Lung microvascular endothelial cell (primary cell): Measurements from ENCODE around the gene NBPF14. TPM values are rescaled to one million over a fixed set of nuclear protein-coding genes. Genes with fewer than 3 reads are reported as not detected.
"Not testable (repeated sequence)": the region's sequence is repeated elsewhere in the genome, so short reads cannot be mapped to it uniquely, and the experiment has no call there.

Source experiments
- DNase-seq, 2 donors: peaks; one replicate each; pipeline versions ENCODE4 v3.0.0 to v3.0.0-alpha.2; 2010; ENCODE audit warnings: low read depth in 2 of 2
- total RNA-seq: library from RNA; depleted of rRNA; stranded (reverse); fragments of >200 nt; gene quantifications from 2 replicates; pipeline ENCODE4 v1.2.1, GENCODE V29; 2014

Gene NBPF14
- total RNA-seq = 1.4 and 5.2 TPM in 2 replicates

- DNase-seq = not testable (repeated sequence)
Measured at GRCh38 chr1:148595911-148596310, at the start of gene NBPF14. TSS of gene NBPF14 (minus strand) at chr1:148596011. CDS start at chr1:148595717, 294 bp downstream.

- not testable (repeated sequence) for DNase-seq
Measured at GRCh38 chr1:148625451-148625850, 29.6 kb upstream of the NBPF14 start.

GRCh38 chr1:148618216-148618615, 22.4 kb upstream of the NBPF14 start:
- not testable (repeated sequence) for DNase-seq

GRCh38 chr1:148605266-148605665, 9.5 kb upstream of the NBPF14 start:
- peak in 1 of 2 donors; percentile 12 for DNase-seq

GRCh38 chr1:148595360-148595759, 451 bp downstream of the NBPF14 start:
- DNase-seq = not testable (repeated sequence)

GRCh38 chr1:148591098-148591497, 4.7 kb downstream of the NBPF14 start:
- not testable (repeated sequence) for DNase-seq

- DNase-seq = peak in 1 of 2 donors; percentile 0
Measured at GRCh38 chr1:148532158-148532557, 63.7 kb downstream of the NBPF14 start.

- DNase-seq = peak; percentile 14 to 36
Measured at GRCh38 chr1:148529101-148529567, 66.7 kb downstream of the NBPF14 start.

GRCh38 chr1:148528591-148528990, 67.2 kb downstream of the NBPF14 start:
- DNase-seq = not testable (repeated sequence)

- DNase-seq = not testable (repeated sequence)
Measured at GRCh38 chr1:148526587-148526986, 69.2 kb downstream of the NBPF14 start.

GRCh38 chr1:148523205-148524144, 72.3 kb downstream of the NBPF14 start:
- DNase-seq = not testable (repeated sequence)

GRCh38 chr1:148522561-148523204, 73.1 kb downstream of the NBPF14 start:
- DNase-seq = peak; percentile 94 to 97

- peak; percentile 87 to 89 for DNase-seq
Measured at GRCh38 chr1:148522072-148522471, 73.7 kb downstream of the NBPF14 start.

- not testable (repeated sequence) for DNase-seq
Measured at GRCh38 chr1:148514310-148514709, 81.5 kb downstream of the NBPF14 start.

- peak in 1 of 2 donors; percentile 66 for DNase-seq
Measured at GRCh38 chr1:148512571-148513184, 83.1 kb downstream of the NBPF14 start.

GRCh38 chr1:148493933-148494332, 101.9 kb downstream of the NBPF14 start:
- not testable (repeated sequence) for DNase-seq

- not testable (repeated sequence) for DNase-seq
Measured at GRCh38 chr1:148483029-148483428, 112.8 kb downstream of the NBPF14 start, which contains the start of gene PPIAL4G. TSS of gene PPIAL4G (minus strand) at chr1:148483302. CDS start at chr1:148483252, 50 bp downstream.
